Measurements from ENCODE around the gene CREBBP. TPM values are rescaled to one million over a fixed set of nuclear protein-coding genes. Genes with fewer than 3 reads are reported as not detected.

The CREBBP gene
- total RNA-seq, 1 donor, result 26.6 TPM

DNA sequence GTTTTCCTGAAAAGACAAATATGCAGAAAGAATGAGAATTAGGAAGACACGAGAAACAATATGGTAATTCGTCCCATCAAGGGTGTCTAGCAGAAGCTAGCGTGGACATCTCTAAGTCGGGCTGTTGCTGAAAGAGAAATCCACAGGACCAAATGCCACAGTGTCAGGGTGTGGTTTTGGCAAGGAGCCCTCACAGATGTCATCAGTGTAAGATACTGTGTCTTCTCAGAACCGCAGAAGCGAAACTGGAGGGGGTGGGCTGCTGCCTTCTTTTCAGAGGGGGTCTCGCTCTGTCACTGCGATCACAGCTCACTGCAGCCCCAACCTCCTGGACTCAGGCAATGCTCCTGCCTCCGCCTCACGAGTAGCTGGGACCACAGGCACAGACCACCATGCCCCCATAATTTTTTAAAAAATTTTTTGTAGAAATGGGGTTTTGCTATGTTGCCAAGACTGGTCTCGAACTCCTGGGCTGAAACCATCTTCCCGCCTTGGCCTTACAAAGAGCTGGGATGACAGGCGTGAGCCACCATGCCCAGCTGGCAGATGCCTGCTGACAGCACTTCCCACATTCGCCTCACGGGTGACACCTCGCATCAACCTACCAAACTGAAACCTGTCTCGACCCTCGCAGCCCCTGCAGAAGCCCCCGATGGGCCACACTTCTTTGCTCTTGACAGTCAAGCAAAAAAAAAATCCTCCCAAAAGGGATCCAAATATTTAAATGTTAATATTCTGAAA is 189.4 kb downstream of the CREBBP start:
- peak overlapping the region; percentile 58 for H3K4me3 ChIP-seq (ENCODE audit: low read depth, low read length)
- TF ChIP-seq, protein P1, sequence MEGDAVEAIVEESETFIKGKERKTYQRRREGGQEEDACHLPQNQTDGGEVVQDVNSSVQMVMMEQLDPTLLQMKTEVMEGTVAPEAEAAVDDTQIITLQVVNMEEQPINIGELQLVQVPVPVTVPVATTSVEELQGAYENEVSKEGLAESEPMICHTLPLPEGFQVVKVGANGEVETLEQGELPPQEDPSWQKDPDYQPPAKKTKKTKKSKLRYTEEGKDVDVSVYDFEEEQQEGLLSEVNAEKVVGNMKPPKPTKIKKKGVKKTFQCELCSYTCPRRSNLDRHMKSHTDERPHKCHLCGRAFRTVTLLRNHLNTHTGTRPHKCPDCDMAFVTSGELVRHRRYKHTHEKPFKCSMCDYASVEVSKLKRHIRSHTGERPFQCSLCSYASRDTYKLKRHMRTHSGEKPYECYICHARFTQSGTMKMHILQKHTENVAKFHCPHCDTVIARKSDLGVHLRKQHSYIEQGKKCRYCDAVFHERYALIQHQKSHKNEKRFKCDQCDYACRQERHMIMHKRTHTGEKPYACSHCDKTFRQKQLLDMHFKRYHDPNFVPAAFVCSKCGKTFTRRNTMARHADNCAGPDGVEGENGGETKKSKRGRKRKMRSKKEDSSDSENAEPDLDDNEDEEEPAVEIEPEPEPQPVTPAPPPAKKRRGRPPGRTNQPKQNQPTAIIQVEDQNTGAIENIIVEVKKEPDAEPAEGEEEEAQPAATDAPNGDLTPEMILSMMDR (IDR thresholded peaks at IDR 0.05; ENCODE audit: insufficient read depth, low read length), result no peak
- no peak for DNase-seq (ENCODE audit: low read depth)

DNA sequence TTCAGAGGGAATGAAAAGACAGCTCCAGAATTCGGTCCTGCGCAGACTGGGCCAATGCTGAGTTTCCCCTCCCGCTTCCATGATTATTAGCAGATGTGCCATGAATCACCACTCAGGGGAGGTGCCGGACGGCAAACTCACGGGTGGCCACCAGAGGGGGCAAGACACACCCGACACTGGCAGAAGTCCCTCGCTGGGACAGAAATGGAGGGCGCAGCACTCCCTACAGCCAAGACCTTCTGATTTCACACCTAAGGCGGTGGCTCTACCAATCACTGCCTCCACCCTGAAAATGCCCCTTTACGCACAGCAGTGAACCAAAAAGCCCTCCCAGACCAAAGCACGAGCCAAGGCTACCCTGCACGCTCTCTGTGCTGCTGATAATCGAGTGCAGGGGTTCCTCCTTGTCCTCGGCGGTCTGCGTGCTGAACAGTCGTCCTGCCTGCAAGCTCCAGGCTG is 190.0 kb downstream of the CREBBP start:
- TF ChIP-seq, protein P1 (IDR thresholded peaks at IDR 0.05; ENCODE audit: insufficient read depth, low read length), result peak; percentile 92
- peak; percentile 97 for DNase-seq (ENCODE audit: low read depth)
- peak overlapping the region; percentile 58 for H3K4me3 ChIP-seq (ENCODE audit: low read depth, low read length)

DNA sequence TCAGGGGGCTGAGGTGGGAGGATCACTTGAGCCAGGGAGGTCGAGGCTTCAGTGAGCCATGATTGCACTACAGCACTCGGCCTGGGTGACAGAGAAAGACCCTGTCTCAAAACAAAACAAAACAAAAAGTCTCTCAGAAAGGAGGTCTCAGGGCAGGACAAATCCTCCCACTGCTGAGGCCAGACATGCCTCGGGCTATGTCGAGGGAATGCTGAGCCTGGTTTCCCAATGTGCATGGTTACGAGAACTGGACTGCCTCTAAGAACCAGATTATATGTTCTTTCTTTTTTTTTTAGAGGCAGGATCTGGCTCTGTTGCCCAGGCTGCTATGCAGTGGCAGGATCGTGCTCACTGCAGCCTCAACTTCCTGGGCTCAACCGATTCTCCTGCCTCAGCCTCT is 190.8 kb downstream of the CREBBP start:
- TF ChIP-seq, protein P1 (IDR thresholded peaks at IDR 0.05; ENCODE audit: insufficient read depth, low read length), result no peak
- DNase-seq (ENCODE audit: low read depth), result no peak
- no peak overlapping the region for H3K4me3 ChIP-seq (ENCODE audit: low read depth, low read length)

DNA sequence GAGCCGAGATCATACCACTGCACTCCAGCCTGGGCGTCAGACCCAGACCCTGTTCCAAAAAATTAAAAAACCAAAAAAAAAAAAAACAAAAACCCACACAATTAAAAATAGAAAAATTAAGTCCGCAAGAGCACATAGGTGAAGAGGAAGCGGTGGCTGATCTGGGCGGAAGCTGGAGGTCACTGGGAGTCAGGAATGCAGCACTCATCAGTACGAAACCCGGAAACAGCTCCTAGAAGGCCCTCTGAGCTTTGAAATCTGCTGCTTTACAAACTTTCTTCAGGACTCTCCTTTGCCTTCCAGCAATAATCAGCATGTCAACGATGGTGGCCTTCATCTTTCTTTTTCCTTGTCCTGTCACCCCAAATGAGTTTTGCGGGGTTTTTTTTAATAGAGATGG is 192.7 kb downstream of the CREBBP start:
- H3K4me3 ChIP-seq (ENCODE audit: low read depth, low read length), result no peak overlapping the region
- no peak for DNase-seq (ENCODE audit: low read depth)
- TF ChIP-seq, protein P1 (IDR thresholded peaks at IDR 0.05; ENCODE audit: insufficient read depth, low read length), result no peak

DNA sequence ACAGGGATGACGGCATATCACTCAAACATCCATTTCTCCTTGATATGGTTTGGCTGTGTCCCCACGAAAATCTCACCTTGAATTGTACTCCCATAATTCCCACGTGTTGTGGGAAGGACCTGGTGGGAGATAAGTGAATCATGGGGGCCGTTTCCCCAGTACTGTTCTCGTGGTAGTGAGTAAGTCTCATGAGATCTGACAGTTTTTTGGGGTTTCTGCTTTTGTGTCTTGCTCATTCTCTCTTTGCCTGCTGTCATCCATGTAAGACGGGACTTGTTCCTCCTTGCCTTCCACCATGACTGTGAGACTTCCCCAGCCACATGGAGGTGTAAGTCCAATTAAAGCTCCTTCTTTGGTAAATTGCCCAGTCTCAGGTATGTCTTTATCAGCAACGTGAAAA is 193.5 kb downstream of the CREBBP start:
- no peak for DNase-seq (ENCODE audit: low read depth)
- TF ChIP-seq, protein P1 (IDR thresholded peaks at IDR 0.05; ENCODE audit: insufficient read depth, low read length), result no peak
- H3K4me3 ChIP-seq (ENCODE audit: low read depth, low read length), result no peak overlapping the region

DNA sequence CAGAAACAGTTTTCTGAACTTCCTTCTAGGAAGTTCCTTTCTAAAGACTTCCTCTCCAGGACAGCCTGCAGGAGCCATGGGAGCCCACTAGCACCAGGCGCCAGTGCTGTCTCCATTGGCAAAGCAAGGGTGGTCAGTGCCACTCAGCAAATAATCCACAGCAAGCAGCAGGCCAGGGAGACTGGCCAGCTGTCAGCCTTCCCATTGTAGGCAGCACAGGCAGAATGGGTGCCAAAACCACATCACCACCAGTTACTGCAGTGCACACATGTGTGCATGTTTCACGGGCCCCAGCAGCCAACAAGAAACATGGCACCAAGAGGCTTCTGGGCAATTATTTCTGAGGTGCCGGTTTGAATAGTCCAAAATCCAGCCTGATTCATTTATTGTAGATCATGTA is 199.3 kb downstream of the CREBBP start:
- DNase-seq (ENCODE audit: low read depth), result no peak
- TF ChIP-seq, protein P1 (IDR thresholded peaks at IDR 0.05; ENCODE audit: insufficient read depth, low read length), result no peak
- H3K4me3 ChIP-seq (ENCODE audit: low read depth, low read length), result no peak overlapping the region

DNA sequence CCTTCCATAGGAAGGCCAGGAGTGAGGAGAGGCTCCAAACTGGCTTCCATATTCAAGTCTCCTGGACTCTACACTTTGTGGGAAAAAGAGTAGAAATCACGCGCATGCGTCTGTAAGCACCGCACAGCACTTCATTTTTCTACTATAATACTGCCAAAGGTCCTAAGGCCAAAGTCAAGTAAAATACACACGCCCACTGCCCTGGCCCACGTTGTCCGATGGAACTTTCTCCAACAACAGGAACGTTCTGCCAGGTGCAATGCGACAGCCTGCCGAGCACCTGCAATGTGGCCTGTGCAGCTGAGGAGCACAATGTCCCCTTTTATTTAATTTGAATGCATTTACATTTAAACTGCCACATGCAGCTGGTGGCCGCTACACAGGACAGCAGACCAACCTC is 202.5 kb downstream of the CREBBP start:
- no peak overlapping the region for H3K4me3 ChIP-seq (ENCODE audit: low read depth, low read length)
- no peak for DNase-seq (ENCODE audit: low read depth)
- TF ChIP-seq, protein P1 (IDR thresholded peaks at IDR 0.05; ENCODE audit: insufficient read depth, low read length), result no peak
